ENCODE results near the gene FAM76B.
A peak's percentile ranks its signal among the peaks of the same experiment; 100 is the strongest.

FAM76B gene

DNA sequence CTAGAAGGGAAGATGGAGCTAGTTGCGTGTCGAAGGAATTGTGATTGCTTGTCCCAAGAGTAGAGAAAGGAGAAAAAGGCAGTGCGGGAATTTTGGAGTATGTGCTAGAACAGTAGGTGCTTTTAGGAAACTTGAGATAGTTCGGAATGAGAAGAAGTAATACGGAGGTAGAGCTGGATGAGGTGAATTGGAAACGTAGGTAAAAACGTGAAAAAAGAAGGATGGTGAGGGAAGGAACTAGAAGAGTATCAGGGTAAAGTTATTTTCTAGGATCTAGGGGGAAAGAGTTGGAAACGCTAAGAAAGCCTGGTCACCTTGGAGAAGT, 2.1 kb upstream of the FAM76B start:
- no peak for DNase-seq

DNA sequence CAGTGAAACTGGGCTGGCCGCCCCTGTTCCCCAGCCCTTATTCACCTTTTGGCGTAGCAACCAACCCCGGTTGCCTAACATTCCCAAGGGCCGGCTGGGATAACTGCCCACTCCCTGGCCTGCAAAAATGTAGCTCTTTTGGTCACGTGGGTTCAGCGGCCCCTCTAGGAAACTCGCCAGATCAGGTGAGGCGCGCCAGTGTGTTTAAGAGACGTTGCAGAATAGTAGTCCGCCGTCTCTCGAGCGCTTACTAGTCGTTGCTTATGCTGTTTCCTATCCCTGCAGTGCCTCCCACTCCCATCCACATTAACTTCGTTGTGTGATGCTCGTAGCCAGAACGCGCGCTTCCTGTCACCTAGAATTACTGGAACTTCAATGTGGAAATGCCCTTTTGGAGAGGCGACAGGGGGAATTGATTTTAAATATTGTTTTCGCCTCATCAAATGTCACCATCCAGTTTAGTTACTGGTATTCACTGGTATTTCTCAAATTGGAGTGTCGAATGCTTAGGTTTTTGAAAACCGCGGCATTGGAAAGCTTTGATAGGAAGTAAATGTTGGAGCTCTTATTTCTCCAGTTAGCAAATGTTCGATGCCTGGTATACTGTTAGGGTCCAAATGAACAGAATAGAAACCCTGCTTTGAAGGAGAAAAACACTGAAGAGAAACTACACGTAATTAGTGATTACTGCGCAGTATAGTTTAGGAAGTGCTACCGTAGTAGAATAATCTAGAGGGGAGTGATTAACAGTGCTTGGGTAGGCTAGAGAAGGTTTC, 1.5 kb upstream of the FAM76B start:
- peak; percentile 20 for DNase-seq

DNA sequence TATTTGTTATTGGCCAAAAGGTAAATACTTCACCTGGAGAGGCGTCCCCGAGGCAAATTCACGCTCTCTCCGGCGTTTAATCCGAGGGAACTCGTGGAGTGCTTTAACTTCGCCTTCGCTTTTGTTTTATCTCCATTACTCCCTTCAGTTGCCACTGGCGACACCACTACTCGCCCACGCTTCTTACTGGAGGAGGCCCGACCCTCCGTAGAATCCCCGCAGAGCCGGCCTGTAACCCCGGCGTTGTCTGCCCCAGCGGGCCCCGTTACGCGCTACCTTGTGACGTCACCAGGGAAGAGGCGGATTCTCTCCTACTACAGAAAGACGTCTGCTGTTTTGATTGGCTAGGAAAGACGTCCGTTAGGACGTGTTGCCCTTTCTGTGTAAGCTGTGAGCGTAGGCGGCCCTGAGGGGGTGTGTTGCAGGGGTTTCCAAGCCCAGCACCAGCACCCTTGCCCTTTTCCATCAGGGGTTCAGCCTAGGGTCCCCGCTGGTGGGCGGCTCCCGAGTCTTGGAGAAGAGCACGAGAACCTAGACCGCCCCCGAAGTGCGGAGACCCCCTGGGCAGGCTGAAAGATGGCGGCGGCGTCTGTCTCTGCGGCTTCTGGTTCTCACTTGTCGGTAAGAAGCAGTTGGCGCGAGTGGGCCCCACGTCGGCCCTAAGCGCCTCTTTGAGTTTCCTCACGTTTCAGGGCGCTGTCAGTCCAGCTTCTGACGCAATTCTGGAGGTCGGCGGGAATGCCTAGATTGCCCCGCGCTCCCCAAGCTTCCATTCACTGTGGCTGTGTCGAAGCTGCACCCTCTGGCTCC, 746 bp upstream of the FAM76B start, which contains the start of gene CEP57:
Gene CEP57, plus strand, starts transcription at position 376 of the 810 bp plus-strand sequence. Its CDS starts 201 bp downstream, at position 577.
- DNase-seq: peak; percentile 99

DNA sequence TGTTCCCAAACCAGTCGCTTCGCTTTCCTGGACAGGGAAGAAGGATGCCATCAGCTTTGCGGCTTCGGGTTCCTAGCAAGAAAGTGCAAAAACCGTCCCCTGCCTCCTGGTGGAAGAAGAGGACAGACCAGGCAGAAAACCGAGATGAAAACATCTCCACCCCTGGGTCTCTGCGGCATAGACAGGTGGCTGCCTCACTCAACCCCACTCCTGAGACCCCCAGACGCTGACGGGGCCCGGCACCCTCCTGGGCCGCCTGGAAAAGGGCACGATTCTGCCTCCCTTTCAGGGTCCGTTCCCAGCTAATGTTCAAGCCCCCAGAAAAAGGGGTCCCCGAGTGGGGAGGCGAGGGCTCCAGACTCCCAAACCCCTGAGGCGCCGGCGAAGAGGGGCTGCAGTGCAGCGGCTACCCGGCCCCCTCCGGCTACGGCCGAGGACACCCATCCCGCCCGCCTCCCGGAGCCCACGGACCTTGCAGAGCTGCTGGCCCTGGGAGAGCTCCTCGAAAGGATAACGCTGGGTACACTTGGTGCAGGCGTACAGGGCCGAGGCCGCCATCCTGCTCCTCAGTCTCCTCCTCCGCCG, 569 bp downstream of the FAM76B start:
- DNase-seq: peak; percentile 55

DNA sequence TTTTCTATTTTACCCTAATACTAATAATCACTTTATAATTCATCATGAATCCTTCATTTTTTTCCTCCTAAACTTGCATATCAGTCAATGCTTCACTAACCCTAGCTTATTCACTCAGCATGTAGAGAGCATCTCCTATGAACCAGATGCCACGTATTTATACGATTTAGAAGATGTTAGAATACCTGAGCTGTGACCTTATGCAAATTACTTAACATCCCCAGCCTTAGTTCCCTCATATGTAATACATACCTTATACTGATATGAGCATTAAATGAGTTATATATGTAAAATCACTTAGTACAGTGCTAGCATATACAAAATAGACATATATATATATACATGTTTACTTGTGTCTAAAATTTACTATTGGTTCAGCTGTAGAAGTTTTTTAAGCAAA, 9.0 kb downstream of the FAM76B start:
- no peak for DNase-seq

DNA sequence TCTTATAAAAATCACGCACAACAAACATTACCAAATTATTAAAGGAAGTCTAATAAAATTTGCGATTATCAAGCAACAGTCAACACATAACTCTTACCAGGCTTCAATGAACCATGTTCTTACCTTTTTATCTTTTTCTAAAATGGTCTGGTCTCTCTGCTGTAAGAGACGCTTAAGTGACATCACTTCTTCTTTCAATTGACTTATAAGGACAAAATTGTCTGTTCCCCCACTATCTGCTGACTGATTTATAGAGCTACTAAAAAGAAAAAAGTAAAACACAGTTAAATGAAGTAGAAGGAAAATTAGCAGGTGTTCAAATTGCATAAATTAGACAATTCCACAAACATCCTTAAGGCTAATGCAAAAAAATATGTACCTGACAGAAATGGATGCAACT, 10.9 kb downstream of the FAM76B start:
- DNase-seq: no peak

DNA sequence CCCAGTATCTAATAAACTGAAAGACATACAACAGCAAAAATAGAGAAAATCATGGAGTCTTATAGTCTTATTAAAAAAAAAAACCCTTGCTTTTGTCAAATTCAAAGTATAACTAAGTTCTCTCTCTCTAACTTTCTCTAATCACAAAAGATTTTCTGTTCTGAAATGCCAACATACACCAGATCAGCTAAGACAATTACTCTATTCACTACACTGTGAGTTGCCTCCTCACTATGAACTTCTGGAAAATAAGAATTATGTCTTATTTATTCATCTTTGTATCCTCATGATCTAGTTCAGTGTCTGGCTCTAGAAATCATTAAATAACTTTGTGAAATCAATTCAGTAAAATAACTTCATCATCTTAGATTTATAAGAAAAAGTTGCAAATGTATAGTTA, 12.7 kb downstream of the FAM76B start:
- no peak for DNase-seq

DNA sequence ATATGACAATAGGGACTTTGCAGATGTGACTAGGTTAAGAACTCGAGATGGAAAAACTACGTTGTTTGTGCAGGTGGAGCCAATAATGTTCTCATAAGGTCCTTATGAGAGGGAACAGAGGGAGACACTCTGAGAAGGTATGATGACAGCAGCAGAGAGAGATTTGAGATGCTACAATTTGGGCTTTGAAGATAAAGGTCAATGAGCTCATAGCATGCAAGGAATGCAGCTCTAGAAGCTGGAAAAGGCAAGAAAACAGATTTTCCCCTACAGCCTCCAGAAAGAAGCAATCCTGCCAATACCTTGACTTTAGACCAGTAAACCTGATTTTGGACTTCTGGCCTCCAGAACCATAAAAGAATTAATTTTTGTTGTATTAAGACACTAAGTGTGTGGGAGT, 21.1 kb downstream of the FAM76B start:
- no peak for DNase-seq

DNA sequence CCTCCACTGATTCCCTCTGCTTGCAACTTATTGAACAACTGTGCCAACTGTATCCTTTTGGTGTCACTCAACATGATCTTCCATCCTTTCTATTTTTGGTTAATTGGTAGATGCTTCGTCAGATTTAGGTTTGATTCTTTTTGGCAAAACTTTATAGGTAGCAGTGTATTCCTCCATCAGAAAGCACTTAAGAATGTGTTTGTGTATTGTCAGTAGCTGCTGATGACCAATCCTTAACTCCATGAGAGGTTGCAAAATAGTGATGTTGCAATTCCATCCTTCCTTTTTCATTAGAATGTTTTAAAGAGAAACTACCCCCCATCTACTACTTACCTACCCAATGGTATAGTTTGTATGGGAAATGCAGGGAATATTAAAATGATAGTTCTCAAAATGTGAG, 22.1 kb downstream of the FAM76B start:
- DNase-seq: no peak

DNA sequence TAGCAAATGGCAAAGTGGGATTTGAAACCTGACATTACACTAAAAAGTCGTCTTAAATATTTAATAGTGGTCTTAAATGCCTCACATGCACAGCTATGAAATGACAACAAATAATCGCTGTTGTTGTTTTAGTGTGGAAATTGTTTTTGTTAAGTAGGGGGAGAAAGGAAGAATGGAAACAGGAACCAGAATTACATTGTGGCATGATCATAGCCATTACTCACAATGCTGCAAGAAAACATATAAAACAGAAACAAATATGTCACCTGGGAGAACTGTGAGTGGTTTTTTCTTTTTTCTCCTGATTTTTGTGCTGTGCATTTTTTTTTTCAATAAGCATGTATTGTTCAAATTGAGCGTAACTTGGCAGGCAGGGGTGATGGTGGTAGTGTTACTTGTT, 22.9 kb downstream of the FAM76B start:
- no peak for DNase-seq

DNA sequence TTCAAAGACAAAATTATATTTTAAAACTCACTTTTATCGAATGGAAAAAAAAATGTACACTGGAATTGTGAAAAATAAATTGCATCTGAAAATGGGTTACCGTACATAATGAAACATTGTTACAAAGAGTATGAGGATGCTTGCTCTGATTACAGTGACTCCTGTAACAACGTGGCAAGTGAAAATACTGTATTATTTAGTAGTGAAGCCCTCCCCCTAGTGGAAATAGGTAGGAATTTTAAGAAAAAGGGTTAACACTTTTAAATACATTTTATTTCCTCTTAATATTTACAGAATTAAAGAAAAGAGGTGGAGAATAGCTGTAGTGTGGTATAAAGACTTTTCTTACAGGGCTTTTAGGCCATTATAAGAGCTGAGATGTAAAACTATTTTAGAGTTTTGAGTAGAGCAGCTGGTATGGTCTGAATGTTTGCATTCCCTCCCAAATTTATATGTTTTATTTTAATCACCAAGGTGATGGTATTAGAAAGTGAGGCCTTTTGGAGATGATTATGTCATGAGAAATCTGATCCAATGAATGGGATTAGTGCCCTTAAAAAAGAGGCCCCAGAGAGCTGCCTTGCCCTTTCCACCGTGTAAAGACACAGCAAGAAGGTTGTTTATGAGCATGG, 25.2 kb downstream of the FAM76B start:
- DNase-seq: peak; percentile 61

DNA sequence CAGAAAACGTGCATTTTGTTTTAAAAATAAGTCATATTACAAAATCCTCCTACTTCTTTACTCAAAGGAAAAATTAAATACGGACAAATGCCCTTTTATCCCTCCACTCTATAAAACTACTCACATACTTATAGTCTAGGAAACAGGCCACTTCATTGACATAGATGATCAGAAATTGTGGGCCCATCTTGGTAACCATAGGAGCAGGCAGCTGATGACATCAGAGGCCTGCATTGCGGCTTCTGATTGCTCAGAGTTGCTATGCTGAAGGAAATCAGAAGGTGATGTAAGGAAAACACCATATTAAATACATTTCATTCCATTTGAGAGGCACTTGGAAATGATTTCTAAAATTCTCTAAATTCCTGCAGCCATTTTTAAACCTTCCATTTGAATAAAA, 27.0 kb downstream of the FAM76B start:
- peak; percentile 25 for DNase-seq

DNA sequence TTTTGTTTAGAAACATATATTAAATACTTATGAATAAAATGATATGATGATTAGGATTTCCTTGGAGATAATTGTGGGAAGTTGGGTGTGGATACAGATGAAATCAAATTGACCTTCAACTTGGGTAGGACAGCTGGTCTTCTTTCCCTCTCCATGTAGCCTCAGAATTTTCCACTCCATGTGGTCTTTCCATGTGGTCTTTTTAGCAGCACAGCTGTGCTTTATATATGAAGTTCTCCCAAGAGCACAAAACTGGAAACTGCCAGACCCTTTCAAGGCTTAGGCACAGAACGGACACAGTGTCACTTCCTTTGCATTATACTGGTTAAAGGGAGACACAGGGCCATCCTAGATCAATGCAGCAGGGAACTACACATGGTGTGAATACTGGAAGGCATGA, 28.6 kb downstream of the FAM76B start:
- DNase-seq: no peak

DNA sequence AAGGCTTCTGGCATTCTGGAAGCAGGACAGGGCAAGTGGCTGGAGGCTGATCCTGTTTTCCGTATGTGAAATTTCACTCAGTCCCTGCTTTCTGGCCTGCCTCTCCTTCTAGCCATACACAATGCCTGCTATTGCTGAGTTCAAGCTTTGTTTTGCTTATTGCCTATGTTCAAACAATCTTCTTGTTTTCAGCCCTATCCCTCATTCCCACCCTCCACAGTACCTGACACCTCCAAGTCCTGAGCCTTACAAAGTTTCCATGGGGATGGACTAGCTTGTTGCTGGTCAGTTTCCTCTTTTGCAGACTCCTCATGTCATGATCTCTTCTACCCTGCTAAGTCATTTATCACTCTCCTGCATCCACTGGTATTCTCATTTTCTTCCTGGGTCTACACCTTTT, 38.1 kb downstream of the FAM76B start:
- no peak for DNase-seq

DNA sequence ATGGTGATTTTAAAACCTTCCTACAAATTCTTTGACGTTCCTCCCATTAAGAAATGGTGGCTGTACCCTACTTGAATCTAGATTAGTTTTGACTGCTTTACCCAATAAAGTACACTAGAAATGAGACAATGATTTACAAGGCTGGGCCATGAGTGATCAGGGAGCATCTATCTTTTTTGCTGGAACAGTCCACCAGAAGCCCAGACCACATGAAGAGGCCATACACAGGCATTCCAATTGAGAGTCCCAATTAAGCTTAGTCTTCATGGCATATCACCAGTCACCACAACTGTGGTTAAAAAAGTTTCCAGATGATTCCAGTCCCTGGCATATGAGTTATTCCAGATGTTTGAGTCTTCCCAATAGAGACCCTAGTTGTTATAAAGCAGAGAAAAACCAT, 39.5 kb downstream of the FAM76B start:
- DNase-seq: no peak

DNA sequence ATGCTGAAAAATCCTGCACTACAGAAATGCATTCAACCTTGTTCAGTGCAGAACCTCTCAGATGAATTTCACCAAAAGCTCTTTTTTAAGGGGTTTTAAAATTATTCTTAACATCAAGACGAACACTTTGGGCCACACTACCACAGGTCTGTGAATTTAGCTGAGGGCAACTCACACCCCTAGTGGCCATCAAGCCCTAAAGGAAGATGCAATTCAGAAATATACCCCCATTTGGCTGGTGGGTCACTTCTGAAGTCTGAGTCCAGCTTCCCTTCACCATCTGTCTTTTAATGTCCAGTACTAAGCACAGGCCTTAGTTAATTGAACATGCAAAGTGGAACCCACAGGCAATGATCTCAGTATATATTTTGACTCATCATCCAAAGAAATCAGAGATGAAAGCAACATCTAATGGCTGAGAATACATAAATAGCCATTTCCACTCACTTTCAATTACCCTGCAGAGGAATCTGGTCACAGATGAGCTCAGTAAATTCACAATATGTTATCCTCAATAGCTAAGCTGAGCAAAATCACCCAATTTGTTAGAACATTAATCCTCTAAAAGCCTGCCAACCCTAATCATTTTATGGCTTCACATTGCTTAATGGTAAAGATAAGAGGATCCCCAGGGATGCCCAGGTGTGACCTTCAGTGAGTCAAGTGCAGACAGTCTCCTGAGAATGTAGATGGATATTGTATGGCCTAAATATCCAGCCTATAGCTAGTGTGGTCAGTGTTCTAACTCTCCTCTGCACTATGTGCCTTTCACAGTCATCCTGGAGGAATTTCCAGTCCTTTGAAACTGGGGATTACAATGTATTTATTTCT, 50.3 kb downstream of the FAM76B start:
- no peak for DNase-seq

DNA sequence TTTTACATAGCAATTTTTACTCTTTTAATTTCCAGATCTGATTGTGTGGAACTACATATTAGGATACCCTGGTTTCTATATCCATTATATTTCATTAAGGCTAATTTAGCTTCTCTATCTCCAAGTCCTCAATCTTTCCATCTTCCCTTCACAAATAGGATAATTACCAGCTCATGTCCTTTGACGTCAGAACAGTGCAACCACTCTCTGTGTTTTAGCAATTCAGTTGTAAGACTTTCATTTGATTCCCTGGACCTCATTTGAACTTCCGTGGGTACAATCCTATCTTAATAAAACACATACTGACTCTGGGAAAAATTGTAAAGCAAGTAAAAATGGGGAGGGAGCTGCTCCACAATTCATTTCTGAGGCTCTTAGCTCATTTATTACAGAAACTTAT, 52.8 kb downstream of the FAM76B start:
- no peak for DNase-seq

DNA sequence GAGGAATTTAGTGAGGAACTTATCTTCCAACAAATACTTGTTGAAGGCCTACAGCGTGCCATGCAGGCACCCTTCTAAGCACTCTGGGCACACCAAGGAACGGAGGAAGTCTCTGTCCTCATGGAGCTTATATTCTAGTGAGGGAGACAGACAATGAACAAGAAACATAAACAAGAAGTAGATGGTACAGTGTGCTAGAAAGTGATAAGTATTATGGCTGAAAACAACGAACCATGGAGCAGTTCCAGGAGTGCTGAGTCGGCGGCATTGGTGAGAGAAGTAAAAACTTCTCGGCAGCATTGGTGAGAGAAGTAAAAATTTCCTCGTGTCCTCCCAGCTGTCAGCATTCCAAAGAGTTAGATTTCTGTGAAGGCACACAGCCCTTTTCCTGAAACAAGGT, 53.2 kb downstream of the FAM76B start:
- no peak for DNase-seq

DNA sequence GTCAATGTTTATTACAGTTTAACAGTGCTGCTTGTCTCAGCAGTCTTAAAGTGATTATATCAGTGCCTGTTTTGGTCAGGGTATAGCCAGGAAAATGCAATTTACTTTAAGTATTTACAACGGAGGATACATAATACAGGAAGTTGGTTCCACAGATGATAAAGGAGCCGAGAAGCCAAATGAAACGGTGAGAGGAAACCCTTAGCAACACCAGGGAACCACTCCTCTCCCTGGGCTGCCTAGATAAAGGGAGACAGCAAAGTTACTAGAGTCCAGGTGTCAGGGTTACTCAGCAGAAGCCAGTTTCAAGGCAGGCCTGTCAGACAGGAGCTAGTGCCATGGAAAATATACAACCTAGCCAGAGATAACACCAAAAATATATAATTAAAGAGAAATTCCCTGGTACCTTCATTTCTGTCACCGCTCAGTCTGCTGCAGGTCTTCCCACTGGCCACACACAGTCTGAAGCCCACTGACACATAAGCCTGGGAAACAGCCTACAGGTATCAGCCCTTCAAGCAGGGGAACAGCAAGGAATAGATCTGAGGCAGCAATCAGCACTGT, 55.5 kb downstream of the FAM76B start:
- DNase-seq: no peak

DNA sequence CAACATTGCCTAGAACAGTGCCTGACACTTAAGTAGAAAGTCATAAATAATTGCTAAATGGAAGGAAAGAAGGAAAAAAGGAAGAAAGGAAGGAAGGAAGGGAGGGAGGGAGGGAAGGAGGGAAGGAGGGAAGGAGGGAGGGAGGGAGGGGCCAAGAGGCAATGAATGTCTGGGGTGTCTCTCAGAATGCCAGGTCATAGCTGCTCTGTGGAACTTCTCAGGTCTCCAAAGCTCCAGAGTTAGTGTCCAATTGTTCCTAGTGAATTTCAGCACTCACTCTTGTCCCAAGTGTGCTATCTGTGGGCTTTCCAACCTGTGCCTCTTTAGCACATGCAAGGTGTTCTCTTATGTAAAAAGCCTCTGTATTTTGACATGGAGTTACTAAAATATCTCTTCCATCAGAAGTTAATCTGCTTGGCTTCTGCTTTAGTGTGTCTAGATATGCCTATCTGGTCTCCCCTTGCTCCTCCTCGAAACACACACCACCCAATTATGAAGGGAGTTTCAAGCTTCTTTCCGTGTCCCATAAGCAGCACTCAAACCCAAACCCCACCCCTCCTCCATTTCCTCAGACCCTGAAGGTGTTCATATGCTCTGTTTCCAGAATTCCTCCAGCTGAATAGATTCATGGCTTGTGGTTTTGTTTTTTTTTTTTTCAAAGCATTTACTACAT, 56.5 kb downstream of the FAM76B start:
- no peak for DNase-seq

DNA sequence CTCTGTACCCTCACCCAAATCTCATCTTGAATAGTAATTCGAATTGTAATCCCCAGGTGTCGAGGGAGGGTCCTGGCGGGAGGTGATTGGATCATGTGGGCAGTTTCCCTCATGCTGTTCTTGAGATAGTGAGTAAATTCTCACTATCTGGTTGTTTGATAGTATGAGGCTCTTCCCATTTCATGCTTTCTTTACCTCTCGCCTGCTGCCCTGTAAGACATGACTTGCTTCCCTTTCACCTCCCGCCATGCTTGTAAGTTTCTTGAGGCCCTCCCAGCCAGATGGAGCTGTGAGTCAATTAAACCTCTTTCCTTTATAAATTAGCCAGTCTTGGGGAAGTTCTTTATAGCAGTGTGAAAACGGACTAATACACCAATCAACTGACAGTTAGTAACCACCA, 60.1 kb downstream of the FAM76B start:
- DNase-seq: no peak
